ENCODE measurements around the gene PHACTR3. TPM values are rescaled to one million over a fixed set of nuclear protein-coding genes. Genes with fewer than 3 reads are reported as not detected.

The PHACTR3 gene
- total and polyA plus RNA-seq, 4 donors: 0.14 to 0.42 (median 0.17) TPM

- no peak overlapping the region for H3K27ac ChIP-seq (ENCODE audit: low read depth in 1 of 2, low read length in 2 of 2)
- H3K36me3 ChIP-seq (ENCODE audit: control insufficient read depth in 4 of 4, insufficient read depth in 3 of 4, low read depth in 1 of 4, low read length in 3 of 4): no peaks in the 10 kb centered on the region
- peak; percentile 4 for DNase-seq (ENCODE audit: low spot score)
- H3K27me3 ChIP-seq (ENCODE audit: control insufficient read depth in 4 of 4, insufficient read depth in 4 of 4, low read length in 3 of 4): peaks cover 0 to 3% (median 0%) of the 10 kb centered on the region in 4 donors
- no peaks in the 10 kb centered on the region for H3K4me1 ChIP-seq (ENCODE audit: control insufficient read depth in 4 of 4, insufficient read depth in 4 of 4, low read length in 3 of 4)
- TF ChIP-seq, protein P1, sequence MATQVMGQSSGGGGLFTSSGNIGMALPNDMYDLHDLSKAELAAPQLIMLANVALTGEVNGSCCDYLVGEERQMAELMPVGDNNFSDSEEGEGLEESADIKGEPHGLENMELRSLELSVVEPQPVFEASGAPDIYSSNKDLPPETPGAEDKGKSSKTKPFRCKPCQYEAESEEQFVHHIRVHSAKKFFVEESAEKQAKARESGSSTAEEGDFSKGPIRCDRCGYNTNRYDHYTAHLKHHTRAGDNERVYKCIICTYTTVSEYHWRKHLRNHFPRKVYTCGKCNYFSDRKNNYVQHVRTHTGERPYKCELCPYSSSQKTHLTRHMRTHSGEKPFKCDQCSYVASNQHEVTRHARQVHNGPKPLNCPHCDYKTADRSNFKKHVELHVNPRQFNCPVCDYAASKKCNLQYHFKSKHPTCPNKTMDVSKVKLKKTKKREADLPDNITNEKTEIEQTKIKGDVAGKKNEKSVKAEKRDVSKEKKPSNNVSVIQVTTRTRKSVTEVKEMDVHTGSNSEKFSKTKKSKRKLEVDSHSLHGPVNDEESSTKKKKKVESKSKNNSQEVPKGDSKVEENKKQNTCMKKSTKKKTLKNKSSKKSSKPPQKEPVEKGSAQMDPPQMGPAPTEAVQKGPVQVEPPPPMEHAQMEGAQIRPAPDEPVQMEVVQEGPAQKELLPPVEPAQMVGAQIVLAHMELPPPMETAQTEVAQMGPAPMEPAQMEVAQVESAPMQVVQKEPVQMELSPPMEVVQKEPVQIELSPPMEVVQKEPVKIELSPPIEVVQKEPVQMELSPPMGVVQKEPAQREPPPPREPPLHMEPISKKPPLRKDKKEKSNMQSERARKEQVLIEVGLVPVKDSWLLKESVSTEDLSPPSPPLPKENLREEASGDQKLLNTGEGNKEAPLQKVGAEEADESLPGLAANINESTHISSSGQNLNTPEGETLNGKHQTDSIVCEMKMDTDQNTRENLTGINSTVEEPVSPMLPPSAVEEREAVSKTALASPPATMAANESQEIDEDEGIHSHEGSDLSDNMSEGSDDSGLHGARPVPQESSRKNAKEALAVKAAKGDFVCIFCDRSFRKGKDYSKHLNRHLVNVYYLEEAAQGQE (IDR thresholded peaks at IDR 0.05): no peak
- no peak for TF ChIP-seq MAX (IDR thresholded peaks at IDR 0.05)
- TF ChIP-seq HNF4G (IDR thresholded peaks at IDR 0.05): no peak
- TF ChIP-seq CTCF (IDR thresholded peaks at IDR 0.05; ENCODE audit: low read depth, low read length, missing input control): no peak
- no peak for TF ChIP-seq RAD21 (IDR thresholded peaks at IDR 0.05)
- no peak for TF ChIP-seq FOXA2 (IDR thresholded peaks at IDR 0.05)
- no peak for TF ChIP-seq FOXA1 (IDR thresholded peaks at IDR 0.05)
- TF ChIP-seq HNF4A (conservative IDR thresholded peaks at IDR 0.05): no peak
- TF ChIP-seq GABPA (IDR thresholded peaks at IDR 0.05 in 1 of 2, conservative IDR thresholded peaks at IDR 0.05 in 1 of 2): no peak
- TF ChIP-seq RXRA (IDR thresholded peaks at IDR 0.05): no peak
- no peak for TF ChIP-seq SP1 (IDR thresholded peaks at IDR 0.05)
- TF ChIP-seq EGR1 (IDR thresholded peaks at IDR 0.05; ENCODE audit: low read depth in 2 of 2): no peak
- TF ChIP-seq NR2F2 (IDR thresholded peaks at IDR 0.05): no peak
- TF ChIP-seq, protein P2, sequence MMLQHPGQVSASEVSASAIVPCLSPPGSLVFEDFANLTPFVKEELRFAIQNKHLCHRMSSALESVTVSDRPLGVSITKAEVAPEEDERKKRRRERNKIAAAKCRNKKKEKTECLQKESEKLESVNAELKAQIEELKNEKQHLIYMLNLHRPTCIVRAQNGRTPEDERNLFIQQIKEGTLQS (IDR thresholded peaks at IDR 0.05): no peak
- no peak for TF ChIP-seq YY1 (IDR thresholded peaks at IDR 0.05)
- TF ChIP-seq TAF1 (conservative IDR thresholded peaks at IDR 0.05): no peak
- no peak for TF ChIP-seq JUND (IDR thresholded peaks at IDR 0.05)
- TF ChIP-seq ZBTB33 (IDR thresholded peaks at IDR 0.05): no peak
- peaks cover 0 to 4% (median 3%) of the 10 kb centered on the region in 4 donors for H3K9me3 ChIP-seq (ENCODE audit: control insufficient read depth in 4 of 4, low read length in 3 of 4)
- H3K4me3 ChIP-seq (ENCODE audit: low read depth in 1 of 3, low read length in 3 of 3): no peak overlapping the region
- no peak overlapping the region for H3K9ac ChIP-seq (ENCODE audit: low read depth in 1 of 2, low read length in 2 of 2)
- 80% methylated on average over 14 of the region's 14 CpGs for WGBS
Measured at GRCh38 chr20:59662856-59663512, 58.6 kb downstream of the PHACTR3 start.

Measured in liver (tissue), 9 donors.